CD14-positive monocyte (primary cell): ENCODE results near the gene MORN5. TPM values are rescaled to one million over a fixed set of nuclear protein-coding genes. Genes with fewer than 3 reads are reported as not detected.

Experiments used
- DNase-seq, 3 donors: peaks; one replicate each; pipeline ENCODE4 v3.0.0-alpha.2; 2011 to 2022
- H2AFZ ChIP-seq: 2 replicates; pipeline ENCODE4 v1.6.0; 2012; ENCODE audit warnings: mild to moderate bottlenecking, low read depth, low read length, inconsistent platforms; ENCODE audit not compliant: insufficient read depth, poor library complexity, severe bottlenecking
- H3K27ac ChIP-seq, 2 donors: 1 replicate in 1 of 2; 2 replicates in 1 of 2; pipeline ENCODE4 v1.5.1; 2012 to 2013; ENCODE audit warnings: low read length in 2 of 2, control low read depth in 1 of 2, inconsistent platforms in 1 of 2, low read depth in 1 of 2, mild to moderate bottlenecking in 1 of 2
- H3K27me3 ChIP-seq, 2 donors: one replicate each; pipeline versions ENCODE4 v1.6.0 to v1.6.1; 2011 to 2013; ENCODE audit warnings: low read length in 2 of 2; ENCODE audit not compliant: control insufficient read depth in 2 of 2, insufficient read depth in 2 of 2
- H3K36me3 ChIP-seq, 2 donors: replicated peaks in 1 of 2; 1 replicate in 1 of 2; 2 replicates in 1 of 2; pipeline versions ENCODE4 v1.5.1 to v1.6.1; 2012 to 2013; ENCODE audit warnings: low read length in 2 of 2, control low read depth in 1 of 2, inconsistent platforms in 1 of 2, mild to moderate bottlenecking in 1 of 2; ENCODE audit not compliant: insufficient read depth in 2 of 2, control insufficient read depth in 1 of 2
- H3K4me1 ChIP-seq, 2 donors: 1 replicate in 1 of 2; 2 replicates in 1 of 2; pipeline versions ENCODE4 v1.5.1 to v1.6.1; 2012 to 2013; ENCODE audit warnings: low read length in 2 of 2, control low read depth in 1 of 2, inconsistent platforms in 1 of 2, mild to moderate bottlenecking in 1 of 2, moderate library complexity in 1 of 2; ENCODE audit not compliant: insufficient read depth in 2 of 2, control insufficient read depth in 1 of 2
- H3K4me2 ChIP-seq: replicated peaks from 2 replicates; pipeline ENCODE3; 2012; ENCODE audit warnings: low read length, moderate library complexity, mild to moderate bottlenecking; ENCODE audit not compliant: poor library complexity, severe bottlenecking; ENCODE audit errors: extremely low read depth
- H3K4me3 ChIP-seq, 3 experiments: fragments of 200-600 bp in 1 of 3; sonication (generic) in 1 of 3; replicated peaks in 1 of 3; 1 replicate in 2 of 3; 2 replicates in 1 of 3; pipeline ENCODE4 v1.5.1; 2011 to 2013; ENCODE audit warnings: low read length in 3 of 3, mild to moderate bottlenecking in 3 of 3, control low read depth in 2 of 3, low read depth in 2 of 3, inconsistent platforms in 1 of 3, moderate library complexity in 1 of 3
- H3K79me2 ChIP-seq: 2 replicates; pipeline ENCODE4 v1.6.0; 2012; ENCODE audit warnings: mild to moderate bottlenecking, control low read depth, inconsistent platforms, low read length, moderate library complexity; ENCODE audit not compliant: insufficient read depth
- H3K9ac ChIP-seq: 2 replicates; pipeline ENCODE4 v1.6.0; 2017; ENCODE audit warnings: low read length, mild to moderate bottlenecking; ENCODE audit not compliant: insufficient read depth, poor library complexity, severe bottlenecking
- H3K9me3 ChIP-seq, 2 donors: replicated peaks in 1 of 2; 1 replicate in 1 of 2; 2 replicates in 1 of 2; pipeline versions ENCODE4 v1.5.1 to v1.6.1; 2012 to 2013; ENCODE audit warnings: low read length in 2 of 2, control low read depth in 1 of 2; ENCODE audit not compliant: control insufficient read depth in 1 of 2, insufficient read depth in 1 of 2
- H4K20me1 ChIP-seq: 2 replicates; pipeline ENCODE4 v1.6.0; 2012; ENCODE audit warnings: mild to moderate bottlenecking, low read length, control low read depth, moderate library complexity; ENCODE audit not compliant: insufficient read depth
- H3K27ac Mint-ChIP-seq, 7 donors: one replicate each; pipeline ENCODE4 v1.8.0; 2020; ENCODE audit warnings: mild to moderate bottlenecking in 7 of 7, mixed read lengths in 7 of 7, moderate library complexity in 6 of 7, inconsistent platforms in 2 of 7
- H3K27me3 Mint-ChIP-seq, 3 donors: one replicate each; pipeline ENCODE4 v1.8.0; 2021 to 2022; ENCODE audit warnings: low read depth in 3 of 3, mild to moderate bottlenecking in 3 of 3, mixed read lengths in 3 of 3, moderate library complexity in 3 of 3, inconsistent platforms in 1 of 3
- H3K36me3 Mint-ChIP-seq, 2 donors: one replicate each; pipeline ENCODE4 v1.8.0; 2020; ENCODE audit warnings: mixed read lengths in 2 of 2, inconsistent platforms in 1 of 2, mild to moderate bottlenecking in 1 of 2
- H3K4me1 Mint-ChIP-seq: one replicate; pipeline ENCODE4 v1.8.0; 2020; ENCODE audit warnings: mild to moderate bottlenecking, mixed read lengths
- H3K4me3 Mint-ChIP-seq, 2 donors: one replicate each; pipeline ENCODE4 v1.8.0; 2020; ENCODE audit warnings: mild to moderate bottlenecking in 2 of 2, mixed read lengths in 2 of 2, moderate library complexity in 1 of 2
- H3K9me3 Mint-ChIP-seq, 7 donors: one replicate each; pipeline ENCODE4 v1.8.0; 2020 to 2022; ENCODE audit warnings: mixed read lengths in 7 of 7, mild to moderate bottlenecking in 6 of 7, moderate library complexity in 6 of 7, inconsistent platforms in 2 of 7
- CTCF ChIP-seq: fragments of 200-600 bp; IDR thresholded peaks from one replicate; pipeline ENCODE4 v1.8.0; 2022; ENCODE audit warnings: antibody characterized with exemption, mild to moderate bottlenecking
- WGBS: methylation state at CpG from one replicate; pipeline ENCODE4 v1.1.5; 2013; ENCODE audit warnings: missing lambda C conversion rate; ENCODE audit not compliant: insufficient coverage; 5-methylcytosine and 5-hydroxymethylcytosine counted together
- intact Hi-C, 2 donors: fragments of 100-400 bp; cut with micrococcal nuclease; formaldehyde crosslinking; loops; one replicate each; pipeline versions ENCODE4 v1.15.0 to v1.15.1; 2023
- polyA plus RNA-seq, 3 donors: library from polyadenylated mRNA; depleted of rRNA in 1 of 3; unstranded in 2 of 3; stranded (reverse) in 1 of 3; fragments of 300-500 nt in 2 of 3; fragments of >200 nt in 1 of 3; fragmentation: Illumina TruSeq in 2 of 3; gene quantifications; 1 replicate in 2 of 3; 2 replicates in 1 of 3; pipeline ENCODE4 v1.2.3, GENCODE V29; 2012 to 2021

The MORN5 gene
- polyA plus RNA-seq, 3 donors = not detected

- Mint-ChIP-seq H3K27ac (no peak overlapping the region), H3K4me3 (peak overlapping the region; percentile 70 to 77), H3K9me3 (peaks cover 0 to 17% (median 7%) of the 10 kb centered on the region in 7 donors), H3K36me3 (peaks cover 0 to 7% of the 10 kb centered on the region in 2 donors), H3K4me1 (peaks cover 20% of the 10 kb centered on the region), H3K27me3 (peaks cover 69 to 73% (median 70%) of the 10 kb centered on the region in 3 donors)
- Histone ChIP-seq H3K4me2 (peak overlapping the region; percentile 75), H2AFZ (peak overlapping the region; percentile 63), H3K4me1 (peaks cover 7 to 12% of the 10 kb centered on the region in 2 donors), H3K9me3 (peaks cover 0 to 33% of the 10 kb centered on the region in 2 donors), H3K9ac (no peak overlapping the region), H3K36me3 (no peaks in the 10 kb centered on the region), H3K27me3 (peaks cover 46 to 68% of the 10 kb centered on the region in 2 donors), H3K27ac (no peak overlapping the region), H3K4me3 (peak overlapping the region; percentile 15 to 66 (median 18)), H4K20me1 (no peaks in the 10 kb centered on the region), H3K79me2 (no peaks in the 10 kb centered on the region)
- peak in 1 of 3 donors; percentile 10 for DNase-seq
- 3% methylated on average over 93 of the region's 93 CpGs for WGBS
- intact Hi-C loops = no loop called here
- no peak for TF ChIP-seq CTCF
Measured at GRCh38 chr9:122213589-122214413, 54.1 kb downstream of the MORN5 start.

GRCh38 chr9:122214507-122214906 lies 54.8 kb downstream of the MORN5 start:
- H3K27ac ChIP-seq = no peak overlapping the region
- peaks cover 76 to 80% (median 77%) of the 10 kb centered on the region in 3 donors for H3K27me3 Mint-ChIP-seq
- intact Hi-C loops = no loop called here
- H4K20me1 ChIP-seq = no peaks in the 10 kb centered on the region
- peaks cover 0 to 7% of the 10 kb centered on the region in 2 donors for H3K36me3 Mint-ChIP-seq
- peak overlapping the region in 1 of 3 experiments; percentile 66 for H3K4me3 ChIP-seq
- peaks cover 0 to 19% (median 8%) of the 10 kb centered on the region in 7 donors for H3K9me3 Mint-ChIP-seq
- H3K4me1 ChIP-seq = peaks cover 14 to 19% of the 10 kb centered on the region in 2 donors
- peak overlapping the region; percentile 37 to 74 for H3K4me3 Mint-ChIP-seq
- peaks cover 0 to 39% of the 10 kb centered on the region in 2 donors for H3K9me3 ChIP-seq
- no peaks in the 10 kb centered on the region for H3K79me2 ChIP-seq
- H3K27me3 ChIP-seq = peaks cover 51 to 75% of the 10 kb centered on the region in 2 donors
- WGBS = 96% methylated on average over 4 of the region's 9 CpGs
- H3K4me1 Mint-ChIP-seq = peaks cover 27% of the 10 kb centered on the region
- H3K9ac ChIP-seq = no peak overlapping the region
- H3K36me3 ChIP-seq = no peaks in the 10 kb centered on the region
- H2AFZ ChIP-seq = no peak overlapping the region
- TF ChIP-seq CTCF = no peak
- DNase-seq = no peak
- peak overlapping the region; percentile 75 for H3K4me2 ChIP-seq
- no peak overlapping the region for H3K27ac Mint-ChIP-seq
